Testis (tissue), 2 donors: ENCODE results near the gene AP3M1.

Source experiments
- POLR2A ChIP-seq: fragments of 450-650 bp; IDR thresholded peaks from one replicate; pipeline ENCODE4 v1.6.1; 2017; ENCODE audit warnings: antibody characterized with exemption, mild to moderate bottlenecking, moderate library complexity
- TF ChIP-seq, protein P1 (sequence below), 3 experiments: fragments of 450-650 bp in 2 of 3; fragments of 200-600 bp in 1 of 3; sonication (generic) in 1 of 3; IDR thresholded peaks; one replicate each; pipeline ENCODE4 v1.5.1; 2016 to 2019; ENCODE audit warnings: antibody characterized with exemption in 3 of 3, mild to moderate bottlenecking in 2 of 3, moderate library complexity in 1 of 3

DNA sequence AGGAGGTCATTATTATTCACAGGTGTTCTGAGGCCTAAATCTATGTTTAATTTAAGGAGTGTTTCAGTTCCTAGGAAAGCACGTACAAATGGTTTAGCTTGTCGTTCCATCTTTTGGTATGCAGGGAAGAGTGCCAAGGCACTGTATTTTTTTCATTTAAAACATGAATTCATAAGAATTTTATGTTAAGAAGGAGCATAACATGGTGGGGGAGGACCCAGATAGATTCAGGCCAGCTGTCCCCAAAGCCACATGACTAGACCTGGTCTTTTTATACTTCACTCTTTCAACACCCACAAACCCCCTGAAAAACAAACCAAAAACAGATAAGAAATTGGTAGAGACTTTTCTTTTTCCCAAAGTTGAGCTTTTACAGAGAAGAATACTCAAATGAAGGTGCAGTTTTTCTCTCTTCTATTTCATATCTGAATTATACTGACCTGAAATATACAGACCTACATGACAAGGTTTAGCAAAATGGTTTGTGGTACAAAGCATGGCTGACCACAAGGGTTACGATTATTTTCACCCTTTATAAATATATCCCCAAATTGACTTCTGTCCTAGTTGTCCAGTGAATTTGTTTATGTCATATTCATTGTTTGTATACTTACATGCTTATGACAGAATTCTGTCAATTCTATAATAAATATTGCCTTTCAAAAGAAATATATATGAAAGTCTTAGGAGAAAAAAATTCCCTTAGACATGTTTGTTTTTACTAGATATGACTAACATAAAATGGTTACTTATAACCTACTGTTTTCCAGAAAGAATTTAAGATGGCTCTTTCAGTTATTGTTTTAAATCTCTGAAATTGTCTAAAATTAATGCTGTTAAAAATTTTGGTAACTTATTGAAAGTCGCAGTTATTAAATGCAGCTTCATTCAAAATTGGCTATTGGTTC is 71.3 kb downstream of the AP3M1 start:
- TF ChIP-seq POLR2A = no peak
- TF ChIP-seq, protein P1, sequence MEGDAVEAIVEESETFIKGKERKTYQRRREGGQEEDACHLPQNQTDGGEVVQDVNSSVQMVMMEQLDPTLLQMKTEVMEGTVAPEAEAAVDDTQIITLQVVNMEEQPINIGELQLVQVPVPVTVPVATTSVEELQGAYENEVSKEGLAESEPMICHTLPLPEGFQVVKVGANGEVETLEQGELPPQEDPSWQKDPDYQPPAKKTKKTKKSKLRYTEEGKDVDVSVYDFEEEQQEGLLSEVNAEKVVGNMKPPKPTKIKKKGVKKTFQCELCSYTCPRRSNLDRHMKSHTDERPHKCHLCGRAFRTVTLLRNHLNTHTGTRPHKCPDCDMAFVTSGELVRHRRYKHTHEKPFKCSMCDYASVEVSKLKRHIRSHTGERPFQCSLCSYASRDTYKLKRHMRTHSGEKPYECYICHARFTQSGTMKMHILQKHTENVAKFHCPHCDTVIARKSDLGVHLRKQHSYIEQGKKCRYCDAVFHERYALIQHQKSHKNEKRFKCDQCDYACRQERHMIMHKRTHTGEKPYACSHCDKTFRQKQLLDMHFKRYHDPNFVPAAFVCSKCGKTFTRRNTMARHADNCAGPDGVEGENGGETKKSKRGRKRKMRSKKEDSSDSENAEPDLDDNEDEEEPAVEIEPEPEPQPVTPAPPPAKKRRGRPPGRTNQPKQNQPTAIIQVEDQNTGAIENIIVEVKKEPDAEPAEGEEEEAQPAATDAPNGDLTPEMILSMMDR (IDR thresholded peaks at IDR 0.05) = no peak
